Stimulated activated CD4-positive, alpha-beta T cell treated with anti-CD3 and anti-CD28 coated beads, Interleukin-4, amount 100 ng/mL, for 48 hours (primary cell): Measurements from ENCODE around the gene KCTD16.
A peak's percentile ranks its signal among the peaks of the same experiment; 100 is the strongest.

ENCODE experiments used
- DNase-seq, 2 donors: peaks; one replicate each; pipeline ENCODE4 v3.0.0-alpha.2; 2020; ENCODE audit warnings: low read depth in 2 of 2

Gene KCTD16

GRCh38 chr5:144170276-144171024 lies at the start of gene KCTD16, which contains the start of gene YIPF5:
KCTD16 (plus strand) TSS chr5:144170873.
YIPF5 (minus strand) TSS chr5:144170659; CDS start chr5:144169955, 704 bp downstream.
- DNase-seq, result peak; percentile 91 to 95

DNA sequence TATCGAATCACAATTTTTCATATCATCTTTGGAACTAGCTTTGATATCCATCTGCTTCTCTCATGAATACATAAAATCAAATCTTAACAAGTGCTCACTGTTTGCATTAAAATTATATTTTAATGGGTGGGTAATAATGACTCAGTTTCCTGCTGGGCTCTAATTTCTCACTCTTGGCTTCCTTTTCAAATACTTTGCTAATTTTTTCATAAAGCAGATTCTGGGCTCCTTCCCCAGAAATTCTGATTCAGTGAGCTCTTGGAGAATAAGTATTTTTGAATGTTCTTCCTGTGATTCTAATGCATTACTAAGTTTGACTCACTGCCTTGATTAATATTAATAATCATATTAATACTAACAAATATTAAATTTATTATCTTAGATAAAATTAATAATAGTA lies 49.1 kb upstream of the KCTD16 start:
- DNase-seq, result no peak

DNA sequence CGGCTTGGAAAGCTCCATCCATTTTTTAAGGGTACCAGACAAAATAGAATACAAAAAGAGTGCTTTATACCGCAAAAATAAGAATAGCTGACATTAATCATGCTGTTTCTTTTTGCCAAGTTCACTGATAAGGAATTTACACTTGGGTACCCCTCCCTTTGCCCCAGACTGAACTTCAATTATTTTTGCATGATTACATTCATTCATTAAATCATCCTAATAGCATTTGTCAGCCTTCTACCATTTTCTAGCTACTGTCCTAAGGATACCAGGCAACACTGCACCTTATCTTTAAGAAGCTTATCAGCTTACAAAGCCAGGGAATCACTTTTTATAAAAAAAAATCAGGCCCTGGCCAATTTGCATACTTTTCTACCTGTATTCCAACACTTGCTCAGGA lies 48.6 kb upstream of the KCTD16 start:
- DNase-seq, result no peak

- no peak for DNase-seq
Measured at GRCh38 chr5:144122641-144123040, 48.0 kb upstream of the KCTD16 start.

DNA sequence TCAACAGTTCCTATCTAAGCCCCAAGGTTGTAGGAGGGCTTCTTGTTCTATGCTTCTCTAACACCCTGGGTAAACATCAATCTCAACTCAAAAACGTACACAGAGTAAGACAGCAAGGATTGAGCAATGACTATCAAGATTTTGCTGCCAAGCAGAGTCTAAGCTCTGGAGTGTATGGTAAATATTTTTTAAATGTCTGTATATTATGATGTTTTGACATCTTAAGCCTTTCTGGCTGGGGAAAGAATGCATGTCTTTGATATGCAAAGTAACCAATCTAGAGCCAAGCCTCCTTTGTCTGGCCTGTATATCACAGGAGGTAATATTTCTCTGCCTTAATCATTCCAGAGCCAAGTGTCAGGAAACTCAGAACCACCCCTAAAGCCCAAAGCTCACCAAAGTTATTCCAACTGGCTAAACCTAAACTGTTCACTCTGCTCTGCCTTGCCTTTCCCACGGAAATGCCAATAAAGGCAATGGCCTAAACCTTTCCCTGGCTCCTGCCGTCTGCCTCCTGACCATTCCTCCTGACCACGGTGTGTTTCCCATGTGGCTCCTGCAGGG lies 45.4 kb upstream of the KCTD16 start:
- DNase-seq, result no peak

GRCh38 chr5:144126707-144127106 lies 44.0 kb upstream of the KCTD16 start:
- DNase-seq, result no peak

- no peak for DNase-seq
Measured at GRCh38 chr5:144128844-144129243, 41.8 kb upstream of the KCTD16 start.

DNA sequence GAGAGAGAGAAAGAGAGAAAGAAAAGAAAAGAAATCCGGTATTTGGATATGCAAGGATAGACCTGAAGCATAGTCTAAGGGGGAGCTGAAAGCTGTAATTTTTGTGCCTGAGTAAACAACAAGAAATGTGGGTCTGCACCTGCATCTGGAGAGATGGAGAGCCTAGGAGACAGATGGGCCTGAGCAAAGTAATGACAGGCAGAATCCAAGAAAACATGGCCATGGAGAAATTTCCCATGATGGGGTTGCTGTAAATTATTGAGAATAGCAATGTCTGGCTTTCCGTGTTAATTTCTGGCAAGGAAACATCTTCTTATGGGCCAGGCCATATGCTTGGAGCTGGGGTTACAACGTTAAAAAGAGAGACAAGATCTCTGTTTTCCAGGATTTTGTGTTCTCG lies 40.4 kb upstream of the KCTD16 start:
- no peak for DNase-seq

DNA sequence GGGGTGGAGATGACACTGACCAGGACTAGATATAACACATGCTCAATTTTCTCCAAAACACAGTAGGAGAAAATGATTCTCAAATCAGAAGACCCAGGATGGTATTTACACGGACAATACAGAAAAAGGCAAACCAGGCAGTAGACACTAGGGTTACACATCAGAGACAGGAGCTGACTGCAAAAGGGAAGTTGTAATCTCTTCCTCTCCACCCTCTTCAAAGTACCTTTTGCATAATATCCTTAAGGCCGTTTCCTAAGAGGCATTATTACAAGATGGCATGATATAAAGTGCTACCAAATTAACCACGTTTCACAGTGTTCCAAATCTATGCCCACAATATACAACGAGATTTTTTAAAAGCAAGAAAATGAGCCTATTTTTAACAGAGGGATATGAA lies 39.4 kb upstream of the KCTD16 start:
- DNase-seq, result no peak

GRCh38 chr5:144133050-144133633 lies 37.5 kb upstream of the KCTD16 start:
- no peak for DNase-seq

DNA sequence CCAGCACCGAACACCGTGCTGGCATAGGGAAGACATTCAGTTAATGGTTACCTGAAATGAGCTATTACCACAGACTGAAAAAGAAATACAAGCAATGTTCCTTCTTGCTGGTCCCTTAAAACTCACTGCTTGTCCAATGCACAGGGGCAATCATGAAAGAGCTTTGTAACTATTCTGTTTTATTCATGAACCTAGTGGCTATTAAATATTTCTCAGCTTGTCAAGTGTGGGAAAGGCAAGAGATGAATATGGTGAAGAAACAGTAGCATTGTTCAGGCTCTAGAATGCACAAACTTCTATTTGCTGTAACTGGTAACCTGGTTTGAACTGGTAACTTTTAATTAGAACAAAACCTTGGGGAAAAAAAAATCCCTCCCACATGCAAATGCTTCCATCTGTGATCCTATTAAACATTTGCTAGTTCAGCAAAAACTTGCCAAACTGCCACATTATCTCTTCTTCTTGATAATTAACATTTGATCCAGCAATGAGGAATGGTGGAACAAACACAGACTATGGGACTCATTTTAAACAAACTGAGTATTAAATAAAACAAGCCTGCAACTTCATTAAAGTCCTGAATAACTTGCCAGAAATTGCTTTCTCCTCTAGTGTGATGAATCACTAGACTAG lies 36.4 kb upstream of the KCTD16 start:
- no peak for DNase-seq

- DNase-seq, result no peak
Measured at GRCh38 chr5:144135113-144135762, 35.4 kb upstream of the KCTD16 start.

DNA sequence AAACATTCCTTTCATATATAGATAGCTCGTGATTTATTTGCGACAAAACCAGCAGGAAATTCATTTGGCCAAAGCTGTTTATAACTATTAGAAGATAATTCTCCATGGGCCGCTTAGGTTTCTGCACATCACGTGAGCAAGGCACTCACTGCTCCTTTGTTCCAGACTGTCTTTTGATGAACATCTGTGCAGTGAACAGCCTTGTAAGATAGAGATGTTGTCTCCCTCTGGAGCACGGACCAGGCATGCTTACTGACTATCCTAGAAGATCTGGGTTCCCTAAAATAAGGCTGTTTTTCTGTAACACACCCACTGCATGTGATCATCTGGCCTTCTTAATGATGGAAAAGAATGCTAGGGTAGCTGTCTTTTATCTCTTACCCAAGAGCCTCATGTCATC lies 31.1 kb upstream of the KCTD16 start:
- DNase-seq, result no peak

DNA sequence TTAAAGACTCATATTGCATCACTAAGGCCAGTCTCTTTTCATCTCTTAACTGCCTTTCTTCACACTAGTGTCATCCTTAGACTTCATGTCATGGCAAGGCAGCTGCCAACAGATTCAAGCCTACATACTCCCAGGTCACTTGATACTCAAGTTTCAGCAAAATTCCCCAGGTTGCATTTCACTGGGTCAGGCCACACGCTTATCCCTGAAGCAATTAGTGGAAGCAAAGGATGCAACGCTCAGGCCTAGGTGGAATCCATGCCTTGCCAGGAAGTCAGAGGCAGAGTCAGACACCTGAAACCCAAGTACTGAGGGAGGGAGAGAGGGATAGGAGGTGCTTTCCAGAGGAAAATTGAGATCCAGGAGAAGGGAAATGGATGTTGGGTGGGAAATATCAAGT lies 29.1 kb upstream of the KCTD16 start:
- no peak for DNase-seq

- DNase-seq, result no peak
Measured at GRCh38 chr5:144142139-144142823, 28.4 kb upstream of the KCTD16 start.

GRCh38 chr5:144142824-144143162 lies 27.9 kb upstream of the KCTD16 start:
- no peak for DNase-seq

GRCh38 chr5:144143625-144144024 lies 27.0 kb upstream of the KCTD16 start:
- DNase-seq, result no peak

DNA sequence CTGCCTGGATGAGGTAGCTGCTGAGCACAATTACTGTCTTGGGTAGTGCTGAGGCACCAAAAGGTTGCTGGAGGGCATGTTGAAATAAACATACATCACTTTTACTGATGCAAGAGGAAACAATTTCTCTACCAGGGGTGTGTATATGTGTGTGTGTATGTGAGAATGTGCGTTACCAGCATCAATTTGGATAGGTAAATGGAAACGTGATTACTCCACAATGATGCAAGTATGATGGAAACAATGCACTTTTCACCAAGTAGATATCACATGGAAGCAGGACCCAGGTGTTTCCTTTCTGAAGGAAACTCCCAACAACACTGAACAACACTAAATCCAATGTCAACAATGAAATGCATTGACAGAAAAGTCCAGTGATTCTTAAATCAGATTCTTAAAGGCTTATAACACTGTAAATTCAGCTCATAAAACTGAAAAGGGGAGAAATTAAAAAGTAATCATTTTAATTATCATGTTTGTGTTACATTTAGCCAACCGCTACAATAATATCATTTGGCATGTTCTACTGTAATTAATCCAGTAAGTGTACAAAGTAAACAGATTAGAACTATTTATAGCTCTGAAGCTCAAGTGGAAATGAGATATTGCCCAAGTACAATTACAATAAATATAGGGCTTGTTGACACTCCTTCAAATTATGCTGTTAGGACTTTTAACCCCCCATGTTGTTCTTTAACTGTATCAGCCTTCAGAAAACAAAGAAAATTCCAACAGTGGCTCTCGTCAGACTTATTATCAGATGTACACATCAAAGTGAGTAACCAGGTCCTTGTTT lies 25.5 kb upstream of the KCTD16 start:
- no peak for DNase-seq

DNA sequence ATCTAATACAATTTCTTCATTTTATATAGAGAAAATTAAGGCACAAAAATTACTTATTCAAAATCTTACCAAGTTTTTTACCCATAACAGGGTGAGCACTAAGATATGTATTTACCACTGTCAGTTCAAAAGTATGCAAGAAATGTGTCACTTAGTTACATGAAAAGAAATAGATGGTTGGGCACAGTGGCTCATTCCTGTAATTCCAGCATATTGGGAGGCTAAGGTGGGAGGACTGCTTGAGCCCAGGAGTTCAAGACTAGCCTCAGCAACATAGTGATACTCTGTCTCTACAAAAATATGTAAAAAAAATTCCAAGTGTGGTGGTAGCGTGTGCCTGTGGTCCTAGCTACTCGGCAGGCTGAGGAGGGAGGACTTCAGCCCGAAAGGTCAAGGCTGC lies 19.6 kb upstream of the KCTD16 start:
- DNase-seq, result no peak

GRCh38 chr5:144156767-144157171 lies 13.9 kb upstream of the KCTD16 start:
- no peak for DNase-seq

- no peak for DNase-seq
Measured at GRCh38 chr5:144162686-144163085, 8.0 kb upstream of the KCTD16 start.
